GM21423 (cell line): ENCODE results near the gene TRPT1.

Source experiments
- ATAC-seq: cut with Tn5 transposase; IDR thresholded peaks from one replicate; pipeline ENCODE4 v1.9.1; 2021; ENCODE audit warnings: mild to moderate bottlenecking, moderate library complexity; ENCODE audit not compliant: unreplicated experiment

The TRPT1 gene

DNA sequence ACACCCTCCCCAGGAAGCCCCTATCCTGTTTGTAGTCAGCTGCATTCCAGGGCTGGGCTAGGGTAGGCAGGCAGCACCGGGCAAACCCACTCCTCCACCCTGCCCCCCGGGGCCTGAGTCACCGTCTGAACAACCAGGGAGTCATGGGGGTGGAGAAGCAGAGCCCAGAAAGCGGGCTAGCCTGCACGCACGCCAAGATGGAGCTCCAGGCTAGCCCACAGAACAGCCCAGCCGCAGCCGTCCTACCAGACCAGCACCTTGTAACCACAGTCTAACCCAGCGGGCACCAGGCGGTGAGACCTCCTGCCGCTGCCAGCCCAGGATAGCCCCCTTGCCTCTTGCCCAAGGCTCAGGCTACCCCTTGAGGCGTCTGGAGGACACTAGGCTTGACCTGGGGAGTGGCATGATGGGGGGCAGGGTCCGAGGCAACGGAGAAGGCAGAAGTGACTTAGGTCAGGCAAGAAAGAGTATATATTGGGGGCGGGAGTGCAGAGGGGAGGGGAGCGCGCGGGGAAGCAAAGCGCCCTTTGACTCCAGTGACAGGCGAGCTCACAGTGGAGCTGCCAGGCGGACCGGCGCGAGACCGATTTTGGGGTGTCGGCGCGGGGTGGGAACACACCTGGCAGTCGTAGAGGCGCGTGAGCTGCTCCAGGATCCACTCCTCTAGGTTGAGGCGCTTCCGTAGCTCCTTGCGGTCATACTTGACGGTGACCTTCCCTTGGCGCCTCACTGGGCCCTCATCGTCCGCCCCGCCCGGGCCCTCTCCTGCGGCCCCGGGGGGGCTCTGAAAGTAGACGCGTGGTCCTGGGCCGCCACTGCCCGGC lies 20.0 kb upstream of the TRPT1 start:
- no peak for ATAC-seq

DNA sequence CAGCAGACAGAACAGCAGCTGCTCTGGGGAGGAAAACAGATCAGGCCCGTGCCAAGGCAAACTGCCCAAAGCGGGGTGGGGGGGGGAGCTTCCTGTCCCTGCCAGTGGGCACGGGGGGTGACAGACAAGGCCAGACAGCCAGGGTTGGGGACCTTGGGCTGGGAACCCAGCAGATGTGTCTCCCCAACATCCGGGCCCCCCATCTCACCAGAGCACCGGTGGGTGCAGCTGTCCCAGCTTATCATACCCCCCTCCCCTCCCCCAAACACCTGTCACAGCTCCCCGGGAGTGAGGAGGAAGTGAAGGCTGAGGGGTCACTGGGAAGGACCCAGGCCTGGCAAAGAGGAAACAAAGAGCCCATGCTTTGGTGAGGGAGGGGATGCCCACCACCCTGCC lies 19.4 kb upstream of the TRPT1 start:
- ATAC-seq: no peak

DNA sequence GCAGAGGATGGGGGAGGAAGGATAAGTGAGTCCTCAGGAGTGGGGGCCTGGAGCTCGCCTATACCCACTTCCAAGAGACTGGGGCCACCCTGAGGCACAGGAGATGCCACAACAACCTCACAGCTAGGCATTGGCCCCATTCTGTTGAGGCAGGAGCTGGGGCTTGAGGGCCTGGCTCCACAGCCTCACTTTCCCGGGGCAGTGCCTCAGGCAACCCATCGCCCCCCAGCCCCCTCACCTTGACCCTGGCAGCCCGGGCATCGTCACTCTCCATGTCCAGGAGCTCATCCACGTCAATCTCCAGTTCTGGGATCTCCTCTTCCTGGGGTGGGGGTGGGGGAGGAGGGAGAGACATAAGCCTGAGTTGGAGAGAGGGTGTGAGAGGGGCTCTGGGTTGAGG lies 19.0 kb upstream of the TRPT1 start:
- no peak for ATAC-seq

DNA sequence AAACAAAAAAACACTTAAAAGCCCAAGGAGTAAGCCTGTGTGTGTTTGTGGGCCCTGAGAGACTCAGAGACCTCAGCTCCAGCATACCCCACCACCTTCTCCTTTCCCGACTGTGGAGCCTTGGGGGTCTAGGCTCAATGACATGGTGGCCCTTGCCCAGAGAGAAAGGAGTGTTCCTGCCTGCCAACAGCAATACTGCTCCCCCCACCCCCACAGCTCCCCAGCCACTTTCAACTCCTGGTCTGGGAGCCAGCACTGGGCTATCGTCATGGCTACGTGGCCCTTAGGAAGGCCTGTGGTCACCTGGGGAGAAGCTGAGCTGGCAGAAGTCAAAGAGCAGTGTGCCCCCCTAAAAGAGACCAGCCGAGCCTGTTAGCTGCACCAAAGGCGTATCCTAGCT lies 18.1 kb upstream of the TRPT1 start:
- no peak for ATAC-seq

DNA sequence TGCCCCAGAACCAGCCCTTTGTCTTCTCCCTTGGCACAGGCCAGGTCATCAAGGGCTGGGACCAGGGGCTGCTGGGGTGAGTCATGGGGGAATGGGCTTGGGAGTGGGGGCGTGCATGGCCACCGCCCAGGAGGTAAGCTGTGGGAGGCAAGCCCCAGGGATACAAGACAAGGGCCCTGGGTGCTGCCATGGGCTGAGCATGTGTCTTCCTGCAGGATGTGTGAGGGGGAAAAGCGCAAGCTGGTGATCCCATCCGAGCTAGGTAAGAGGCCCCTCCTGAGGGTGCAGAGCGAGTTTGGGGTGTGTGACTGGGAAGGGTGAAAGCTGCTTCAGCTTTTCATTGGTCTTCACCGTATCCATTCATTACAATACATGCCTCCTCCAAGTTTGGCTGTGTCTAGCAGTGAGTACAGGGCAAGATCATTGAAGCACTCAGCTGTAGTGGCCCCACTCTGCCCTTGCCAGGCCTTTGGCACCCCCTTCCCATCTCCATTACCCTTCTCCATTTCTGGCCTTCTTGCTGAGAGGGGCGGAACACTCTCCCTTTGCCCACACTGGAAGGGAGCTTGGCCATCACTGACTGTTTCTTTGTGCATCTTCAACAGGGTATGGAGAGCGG lies 17.4 kb upstream of the TRPT1 start:
- ATAC-seq: no peak

DNA sequence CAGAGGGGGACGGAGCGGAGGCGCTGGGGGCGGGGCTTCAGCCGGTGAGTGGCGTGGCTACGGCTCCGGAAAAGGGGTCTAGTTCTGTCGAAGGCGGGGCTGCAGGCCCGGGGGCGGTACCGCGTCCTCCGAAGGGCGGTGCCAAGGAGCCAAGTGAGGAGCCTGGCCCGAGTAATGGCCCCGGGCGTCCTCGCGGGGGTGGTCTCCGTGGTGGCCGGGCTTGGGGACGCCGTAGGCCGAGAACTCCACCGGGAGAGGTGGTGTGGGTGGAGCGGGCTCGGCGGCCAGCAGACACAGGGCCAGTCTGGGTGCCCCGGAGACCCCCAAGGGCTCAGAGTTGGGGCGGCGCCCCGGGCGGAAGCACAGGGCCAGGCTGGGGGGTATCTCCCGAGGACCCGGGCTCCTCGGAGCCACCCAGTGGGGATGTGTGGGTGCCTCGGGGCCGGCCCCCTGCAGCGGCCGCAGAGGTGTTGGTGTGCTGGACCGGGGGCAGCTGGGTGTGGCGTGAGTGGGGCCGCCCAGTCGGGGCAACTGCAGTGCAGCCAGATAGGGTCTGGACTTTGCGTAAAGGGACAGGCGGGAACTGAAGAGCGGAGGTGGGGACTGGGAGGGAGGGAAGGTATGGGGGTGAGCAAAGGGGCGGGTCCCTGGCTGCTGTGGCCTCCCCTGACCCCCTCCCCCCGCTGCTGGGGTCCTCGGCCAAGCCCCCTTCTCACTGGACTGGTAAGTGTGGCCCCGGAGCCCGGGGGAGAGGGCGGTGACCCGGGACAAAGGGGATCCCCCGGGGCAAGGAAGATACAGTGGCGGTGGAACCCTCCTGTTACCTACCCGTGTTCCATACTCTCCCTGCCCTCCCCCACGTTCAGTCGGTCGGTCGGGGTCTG lies 15.7 kb upstream of the TRPT1 start:
- peak; percentile 2 for ATAC-seq

DNA sequence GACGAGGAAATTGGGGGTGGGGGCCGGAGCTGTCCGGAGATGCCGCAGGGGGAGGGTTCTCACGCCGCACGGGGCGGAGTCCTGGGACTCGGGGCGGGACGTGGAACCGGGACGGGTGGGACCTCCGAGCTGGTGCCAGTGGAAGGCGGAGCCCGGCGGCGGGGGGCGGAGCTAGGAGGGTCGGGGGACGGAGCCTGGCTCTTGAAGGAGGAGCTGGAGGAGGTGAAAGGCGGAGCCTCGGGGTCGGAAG lies 15.2 kb upstream of the TRPT1 start:
- ATAC-seq: peak; percentile 72

GRCh38 chr11:64240435-64241240 lies 14.7 kb upstream of the TRPT1 start, which contains the start of gene FKBP2:
FKBP2 (plus strand) TSS chr11:64241095; CDS start chr11:64242388, 1,293 bp downstream.
- ATAC-seq: peak; percentile 47

DNA sequence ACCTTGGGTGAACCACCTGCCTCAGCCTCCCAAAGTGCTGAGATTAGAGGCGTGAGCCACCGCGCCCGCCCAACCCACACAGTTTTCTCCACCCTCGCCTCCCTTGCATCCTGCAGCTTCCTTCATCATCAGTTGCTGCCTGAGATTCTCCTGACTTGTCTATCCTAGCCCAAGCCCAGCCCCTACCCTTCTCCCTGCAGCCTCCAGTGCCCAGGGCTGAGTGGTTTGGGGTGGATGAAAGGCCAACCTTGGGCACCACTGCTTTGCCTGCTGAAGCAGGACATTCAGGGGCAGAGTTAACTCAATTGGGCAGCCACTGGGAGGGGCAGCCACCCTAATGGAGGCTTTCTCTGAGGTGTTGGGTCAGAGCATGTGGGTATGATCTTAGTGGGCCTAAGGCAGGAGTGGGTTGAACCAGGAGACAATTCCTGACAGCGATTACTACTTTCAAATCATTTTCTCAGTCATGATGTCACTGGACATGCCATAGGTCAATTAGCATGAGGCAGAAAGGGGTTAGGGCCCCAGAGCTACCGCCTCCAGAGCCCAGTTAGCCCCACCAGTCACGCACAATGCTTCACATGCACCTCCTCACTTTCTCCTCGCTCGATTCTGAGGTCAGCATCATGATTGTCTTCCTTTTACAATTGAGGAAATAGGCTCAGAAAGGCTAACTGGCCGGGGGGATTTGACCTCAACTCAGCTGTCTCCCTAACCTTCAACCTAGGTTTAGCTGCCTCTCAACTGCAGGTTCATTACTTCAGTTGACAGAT lies 13.9 kb upstream of the TRPT1 start:
- ATAC-seq: no peak

- ATAC-seq: no peak
Measured at GRCh38 chr11:64238999-64239398, 13.0 kb upstream of the TRPT1 start.

GRCh38 chr11:64238076-64238475 lies 12.1 kb upstream of the TRPT1 start:
- no peak for ATAC-seq

GRCh38 chr11:64237484-64237951 lies 11.5 kb upstream of the TRPT1 start:
- ATAC-seq: no peak

- no peak for ATAC-seq
Measured at GRCh38 chr11:64235437-64236161, 9.6 kb upstream of the TRPT1 start.

DNA sequence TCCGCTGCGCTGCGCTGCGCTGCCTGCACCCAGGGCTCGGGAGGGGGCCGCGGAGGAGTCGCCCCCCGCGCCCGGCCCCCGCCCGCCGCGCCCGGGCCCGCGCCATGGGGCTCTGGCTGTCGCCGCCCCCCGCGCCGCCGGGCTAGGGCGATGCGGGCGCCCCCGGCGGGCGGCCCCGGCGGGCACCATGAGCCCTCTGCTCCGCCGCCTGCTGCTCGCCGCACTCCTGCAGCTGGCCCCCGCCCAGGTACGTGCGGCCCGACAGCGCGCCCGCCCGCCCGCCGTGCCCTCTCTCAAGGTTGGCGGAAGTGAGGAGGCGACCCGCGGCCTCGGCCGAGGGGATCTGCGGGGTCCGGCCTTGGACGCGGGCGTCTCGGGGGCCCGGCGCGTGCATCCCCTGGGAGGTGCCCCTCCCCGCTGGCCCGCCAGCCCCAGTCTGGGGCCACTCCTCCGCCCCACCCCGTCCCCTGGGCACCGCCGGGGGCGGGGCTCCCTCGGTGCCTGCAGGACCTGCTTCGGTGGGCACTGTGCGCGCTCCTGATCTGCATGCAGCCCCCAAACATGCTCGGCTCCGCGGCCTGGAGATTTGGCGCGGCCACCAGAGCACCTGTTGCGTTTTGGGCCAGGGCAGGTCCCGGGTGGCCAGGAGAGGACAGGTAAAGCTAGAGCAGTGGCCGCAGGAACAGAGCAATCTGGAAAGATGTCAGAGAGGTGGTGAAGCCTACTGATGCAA lies 8.8 kb upstream of the TRPT1 start:
- ATAC-seq: no peak

GRCh38 chr11:64233913-64234586 lies 8.1 kb upstream of the TRPT1 start, which contains the start of gene VEGFB:
VEGFB (plus strand) TSS chr11:64234584; CDS start chr11:64234834, 250 bp downstream.
- ATAC-seq: peak; percentile 37

DNA sequence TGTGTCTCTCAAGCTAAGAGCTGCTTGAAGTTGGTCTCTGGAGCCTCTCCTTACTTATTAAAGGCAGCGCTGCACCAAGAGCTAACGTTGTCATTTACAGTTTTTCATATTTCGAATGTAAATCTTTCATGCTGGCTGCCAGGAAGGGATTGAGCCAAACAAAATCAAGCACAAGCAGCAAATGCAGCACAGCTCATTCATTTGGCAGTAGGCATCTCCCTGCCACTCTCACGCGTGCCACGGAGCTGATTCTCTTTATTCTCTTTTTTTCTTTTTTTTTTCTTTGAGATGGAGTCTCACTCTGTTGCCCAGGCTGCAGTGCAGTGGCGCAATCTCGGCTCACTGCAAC lies 7.0 kb upstream of the TRPT1 start:
- no peak for ATAC-seq

DNA sequence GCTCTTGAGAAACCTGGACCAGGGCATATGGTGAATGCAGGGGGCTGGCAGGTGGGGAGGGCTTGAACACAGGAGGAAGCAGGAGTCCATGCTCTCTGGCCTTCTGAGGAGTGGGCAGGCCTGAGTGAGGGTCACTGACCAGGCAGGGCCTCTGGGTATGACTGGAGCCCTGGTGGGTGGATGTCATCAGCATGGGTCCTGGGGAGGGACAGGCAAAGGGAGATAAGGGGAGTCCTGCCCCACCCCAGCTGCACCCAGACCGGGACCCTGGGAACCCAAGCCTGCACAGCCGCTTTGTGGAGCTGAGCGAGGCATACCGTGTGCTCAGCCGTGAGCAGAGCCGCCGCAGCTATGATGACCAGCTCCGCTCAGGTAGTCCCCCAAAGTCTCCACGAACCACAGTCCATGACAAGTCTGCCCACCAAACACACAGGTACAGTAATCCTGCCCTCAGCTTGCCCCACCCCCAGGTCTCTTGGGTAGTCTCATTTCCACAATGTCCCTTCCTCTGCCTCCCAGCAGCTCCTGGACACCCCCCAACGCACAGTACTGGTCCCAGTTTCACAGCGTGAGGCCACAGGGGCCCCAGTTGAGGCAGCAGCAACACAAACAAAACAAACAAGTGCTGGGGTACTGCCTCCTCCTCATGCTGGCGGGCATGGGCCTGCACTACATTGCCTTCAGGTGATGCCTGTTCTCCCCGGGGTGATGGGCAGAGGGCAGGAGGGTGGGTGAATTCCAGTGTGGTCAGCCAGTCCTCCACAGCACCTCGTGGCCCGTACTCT lies 6.4 kb upstream of the TRPT1 start:
- ATAC-seq: no peak
